Kidney epithelial cell (primary cell): ENCODE measurements around the gene SCRN1. TPM values are rescaled to one million over a fixed set of nuclear protein-coding genes. Genes with fewer than 3 reads are reported as not detected.

ENCODE experiments used
- DNase-seq: peaks from one replicate; pipeline ENCODE4 v3.0.0-alpha.2; 2010; ENCODE audit warnings: low read depth
- H3K27me3 ChIP-seq: 2 replicates; pipeline ENCODE4 v1.6.0; 2011; ENCODE audit warnings: low read length; ENCODE audit not compliant: control insufficient read depth, insufficient read depth
- H3K36me3 ChIP-seq: 2 replicates; pipeline ENCODE4 v1.5.1; 2011; ENCODE audit warnings: low read length; ENCODE audit not compliant: control insufficient read depth, insufficient read depth
- H3K4me3 ChIP-seq: 2 replicates; pipeline ENCODE4 v1.5.1; 2011; ENCODE audit warnings: low read depth, mild to moderate bottlenecking, control low read depth, low read length
- CTCF ChIP-seq: IDR thresholded peaks from 2 replicates; pipeline ENCODE4 v1.5.1; 2011; ENCODE audit warnings: mild to moderate bottlenecking, moderate library complexity, low read length, control low read depth, inconsistent platforms; ENCODE audit not compliant: insufficient read depth, poor library complexity, severe bottlenecking
- total RNA-seq: library from RNA; depleted of rRNA; stranded (reverse); fragments of >200 nt; gene quantifications from 2 replicates; pipeline ENCODE4 v1.2.3, GENCODE V29; 2015

The SCRN1 gene
- total RNA-seq, 1 donor from 2014 or later, result 79.6 TPM

GRCh38 chr7:29871787-29872398, 117.7 kb downstream of the SCRN1 start:
- H3K36me3 ChIP-seq, result no peaks in the 10 kb centered on the region
- no peak overlapping the region for H3K4me3 ChIP-seq
- H3K27me3 ChIP-seq, result peaks cover 3% of the 10 kb centered on the region
- no peak for TF ChIP-seq CTCF
- DNase-seq, result no peak

Other genes starting within 250 kb of the SCRN1 start
- 0.46 and 0.68 TPM in 2 replicates for gene WIPF3, start 183.3 kb downstream of the SCRN1 start, total RNA-seq
- 13.9 and 17.0 TPM in 2 replicates for gene FKBP14, start 36.9 kb upstream of the SCRN1 start, total RNA-seq
- gene PLEKHA8, start 38.6 kb upstream of the SCRN1 start, total RNA-seq, result 20.7 and 22.7 TPM in 2 replicates
- gene MTURN, start 145.2 kb upstream of the SCRN1 start, total RNA-seq, result 18.5 and 21.1 TPM in 2 replicates